Measurements from ENCODE around the gene DNAJC3. TPM values are rescaled to one million over a fixed set of nuclear protein-coding genes. Genes with fewer than 3 reads are reported as not detected.

Gene DNAJC3
- total RNA-seq, 1 experiment from 2014 or later, result 21.2 TPM

DNA sequence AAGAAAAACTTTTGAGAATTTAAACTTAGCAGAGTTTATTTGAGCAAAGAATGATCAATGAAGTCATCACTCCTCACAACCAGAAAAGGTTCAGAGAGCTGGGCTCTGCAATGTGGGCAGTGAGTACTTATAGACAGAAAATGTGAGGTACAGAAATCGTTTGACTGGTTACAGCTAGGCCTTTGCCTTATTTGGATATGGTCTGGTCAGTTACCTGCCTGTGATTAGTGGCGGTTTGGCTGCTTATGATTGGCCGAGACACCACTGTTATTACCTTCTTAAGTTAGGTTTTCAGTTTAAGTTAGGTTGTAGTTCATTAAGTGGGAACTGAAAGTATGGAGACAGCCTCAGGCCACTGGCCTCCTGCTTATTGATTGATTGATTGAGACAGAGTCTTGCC, 66.3 kb downstream of the DNAJC3 start:
- no peaks in the 10 kb centered on the region for H3K27me3 Mint-ChIP-seq (ENCODE audit: low read depth)

More for the DNA sequence above, 66.3 kb downstream of the DNAJC3 start:
- Histone ChIP-seq H3K27me3 (ENCODE audit: insufficient read depth, low read length) (no peaks in the 10 kb centered on the region), H2BK15ac (ENCODE audit: low read depth, low read length) (no peak overlapping the region), H2BK20ac (ENCODE audit: low read depth, low read length, poor library complexity, severe bottlenecking) (no peak overlapping the region), H2BK12ac (ENCODE audit: insufficient read length, low read depth, low read length) (no peak overlapping the region), H4K91ac (ENCODE audit: insufficient read length, low read depth, low read length) (no peak overlapping the region), H3K18ac (ENCODE audit: insufficient read length, low read depth, low read length) (no peak overlapping the region), H2AK5ac (ENCODE audit: insufficient read length, low read length) (no peak overlapping the region), H3K79me1 (ENCODE audit: insufficient read depth, low read depth, low read length, poor library complexity, severe bottlenecking) (no peaks in the 10 kb centered on the region), H4K8ac (replicated peaks; ENCODE audit: insufficient read length, low read depth, low read length) (no peak overlapping the region), H4K20me1 (ENCODE audit: control insufficient read depth, insufficient read depth, insufficient read length) (no peaks in the 10 kb centered on the region), H3K4me2 (ENCODE audit: insufficient read depth, insufficient read length, low read length) (no peak overlapping the region), H3K27ac (ENCODE audit: insufficient read length, low read depth, low read length) (no peak overlapping the region), H3K4ac (ENCODE audit: low read depth, low read length) (no peak overlapping the region), H3T11ph (ENCODE audit: low read length) (no peak overlapping the region), H2BK5ac (ENCODE audit: insufficient read length, low read length) (no peak overlapping the region), H2BK120ac (ENCODE audit: low read depth, low read length, poor library complexity, severe bottlenecking) (no peak overlapping the region), H3K14ac (ENCODE audit: insufficient read depth, low read length) (no peak overlapping the region), H3K56ac (ENCODE audit: insufficient read length, low read depth, low read length) (no peak overlapping the region), H3K4me1 (ENCODE audit: insufficient read depth, low read length) (no peaks in the 10 kb centered on the region; the same call in 1 of the 2 replicates), H3K79me2 (ENCODE audit: insufficient read depth, low read length) (peaks cover 5% of the 10 kb centered on the region; the same call in 1 of the 2 replicates), H3K23ac (ENCODE audit: insufficient read length, low read depth, low read length) (no peak overlapping the region), H3K9me3 (ENCODE audit: control insufficient read depth, low read depth, low read length) (no peaks in the 10 kb centered on the region), H3K9ac (ENCODE audit: extremely low read depth, insufficient read length, low read length) (no peak overlapping the region), H4K5ac (ENCODE audit: insufficient read length, low read depth, low read length) (no peak overlapping the region), H3K23me2 (ENCODE audit: insufficient read length, low read depth, low read length, poor library complexity, severe bottlenecking) (no peaks in the 10 kb centered on the region), H2AFZ (ENCODE audit: low read length) (no peak overlapping the region)
- H3K9me3 Mint-ChIP-seq, result peaks cover 12 to 16% of the 10 kb centered on the region in 2 experiments
- no peak overlapping the region for H3K4me3 Mint-ChIP-seq
- no peak overlapping the region for H3K27ac Mint-ChIP-seq
- TF ChIP-seq, protein P1, sequence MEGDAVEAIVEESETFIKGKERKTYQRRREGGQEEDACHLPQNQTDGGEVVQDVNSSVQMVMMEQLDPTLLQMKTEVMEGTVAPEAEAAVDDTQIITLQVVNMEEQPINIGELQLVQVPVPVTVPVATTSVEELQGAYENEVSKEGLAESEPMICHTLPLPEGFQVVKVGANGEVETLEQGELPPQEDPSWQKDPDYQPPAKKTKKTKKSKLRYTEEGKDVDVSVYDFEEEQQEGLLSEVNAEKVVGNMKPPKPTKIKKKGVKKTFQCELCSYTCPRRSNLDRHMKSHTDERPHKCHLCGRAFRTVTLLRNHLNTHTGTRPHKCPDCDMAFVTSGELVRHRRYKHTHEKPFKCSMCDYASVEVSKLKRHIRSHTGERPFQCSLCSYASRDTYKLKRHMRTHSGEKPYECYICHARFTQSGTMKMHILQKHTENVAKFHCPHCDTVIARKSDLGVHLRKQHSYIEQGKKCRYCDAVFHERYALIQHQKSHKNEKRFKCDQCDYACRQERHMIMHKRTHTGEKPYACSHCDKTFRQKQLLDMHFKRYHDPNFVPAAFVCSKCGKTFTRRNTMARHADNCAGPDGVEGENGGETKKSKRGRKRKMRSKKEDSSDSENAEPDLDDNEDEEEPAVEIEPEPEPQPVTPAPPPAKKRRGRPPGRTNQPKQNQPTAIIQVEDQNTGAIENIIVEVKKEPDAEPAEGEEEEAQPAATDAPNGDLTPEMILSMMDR (conservative IDR thresholded peaks at IDR 0.05), result no peak
- peaks cover 15 to 28% of the 10 kb centered on the region in 2 experiments for H3K4me1 Mint-ChIP-seq
- H3K36me3 Mint-ChIP-seq (ENCODE audit: insufficient read depth in 1 of 3, low read depth in 3 of 3), result peaks cover 4 to 23% (median 12%) of the 10 kb centered on the region in 3 experiments; a peak in 6 of 7 replicates
- WGBS (ENCODE audit: extremely low coverage, insufficient read length, low lambda C conversion rate), result no CpG with 5 or more reads among the region's 3 CpGs
- no peak for DNase-seq

Data from H9 (cell line).